GM12878 (cell line): Measurements from ENCODE around the gene HSD11B1L.

Experiments
- ATF2 ChIP-seq: IDR thresholded peaks from 2 replicates; pipeline ENCODE4 v1.6.1; 2012; ENCODE audit warnings: low read length, inconsistent platforms
- CHD2 ChIP-seq: IDR thresholded peaks from 2 replicates; pipeline ENCODE4 v1.6.1; 2011; ENCODE audit warnings: low read depth, low read length, improper control_type of control experiment, borderline replicate concordance
- POLR2A ChIP-seq: IDR thresholded peaks from 2 replicates; pipeline ENCODE4 v1.6.1; 2011; ENCODE audit warnings: low read depth, mild to moderate bottlenecking, low read length
- POLR2AphosphoS5 ChIP-seq: IDR thresholded peaks from 2 replicates; pipeline ENCODE4 v1.6.1; 2011; ENCODE audit warnings: mild to moderate bottlenecking, low read length, inconsistent platforms
- RAD21 ChIP-seq: IDR thresholded peaks from 2 replicates; pipeline ENCODE4 v1.6.1; 2011; ENCODE audit warnings: mild to moderate bottlenecking, low read depth, low read length, moderate library complexity; ENCODE audit not compliant: insufficient read depth
- RBBP5 ChIP-seq: fragments of 200-600 bp; sonication (generic); conservative IDR thresholded peaks from 2 replicates; pipeline ENCODE4 v1.6.1; 2016
- SP1 ChIP-seq: IDR thresholded peaks from one replicate; pipeline ENCODE4 v1.6.1; 2011; ENCODE audit warnings: low read depth, low read length
- TF ChIP-seq, protein P1 (sequence below), 3 experiments: IDR thresholded peaks in 2 of 3; conservative IDR thresholded peaks in 1 of 3; 2 replicates each; pipeline ENCODE4 v1.5.1; 2011; ENCODE audit warnings: low read depth in 3 of 3, low read length in 3 of 3, mild to moderate bottlenecking in 3 of 3, control low read depth in 2 of 3, moderate library complexity in 2 of 3, inconsistent platforms in 1 of 3, mixed read lengths in 1 of 3; ENCODE audit not compliant: control insufficient read depth in 2 of 3, insufficient read depth in 1 of 3; ENCODE audit errors: extremely low read depth in 1 of 3

GRCh38 chr19:5680084-5680436 is 767 bp upstream of the HSD11B1L start:
- no peak for TF ChIP-seq ATF2
- no peak for TF ChIP-seq RAD21
- no peak for TF ChIP-seq SP1
- TF ChIP-seq POLR2A: no peak
- TF ChIP-seq RBBP5: no peak
- TF ChIP-seq CHD2: no peak
- TF ChIP-seq, protein P1, sequence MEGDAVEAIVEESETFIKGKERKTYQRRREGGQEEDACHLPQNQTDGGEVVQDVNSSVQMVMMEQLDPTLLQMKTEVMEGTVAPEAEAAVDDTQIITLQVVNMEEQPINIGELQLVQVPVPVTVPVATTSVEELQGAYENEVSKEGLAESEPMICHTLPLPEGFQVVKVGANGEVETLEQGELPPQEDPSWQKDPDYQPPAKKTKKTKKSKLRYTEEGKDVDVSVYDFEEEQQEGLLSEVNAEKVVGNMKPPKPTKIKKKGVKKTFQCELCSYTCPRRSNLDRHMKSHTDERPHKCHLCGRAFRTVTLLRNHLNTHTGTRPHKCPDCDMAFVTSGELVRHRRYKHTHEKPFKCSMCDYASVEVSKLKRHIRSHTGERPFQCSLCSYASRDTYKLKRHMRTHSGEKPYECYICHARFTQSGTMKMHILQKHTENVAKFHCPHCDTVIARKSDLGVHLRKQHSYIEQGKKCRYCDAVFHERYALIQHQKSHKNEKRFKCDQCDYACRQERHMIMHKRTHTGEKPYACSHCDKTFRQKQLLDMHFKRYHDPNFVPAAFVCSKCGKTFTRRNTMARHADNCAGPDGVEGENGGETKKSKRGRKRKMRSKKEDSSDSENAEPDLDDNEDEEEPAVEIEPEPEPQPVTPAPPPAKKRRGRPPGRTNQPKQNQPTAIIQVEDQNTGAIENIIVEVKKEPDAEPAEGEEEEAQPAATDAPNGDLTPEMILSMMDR (IDR thresholded peaks at IDR 0.05 in 2 of 3, conservative IDR thresholded peaks at IDR 0.05 in 1 of 3; ENCODE audit: control insufficient read depth in 2 of 3, extremely low read depth in 1 of 3, insufficient read depth in 1 of 3, low read depth in 3 of 3, low read length in 3 of 3): no peak
- no peak; the same call in none of the 2 replicates for TF ChIP-seq POLR2AphosphoS5
